MCF 10A (cell line): ENCODE data around the gene FBXO46. TPM values are rescaled to one million over a fixed set of nuclear protein-coding genes. Genes with fewer than 3 reads are reported as not detected.

ENCODE experiments used
- BruUV-seq: library from RNA; stranded (reverse); fragments of 400-500 nt; replicated peaks from 2 replicates; lab custom pipeline; 2021; lab: Mats Ljungman, UMichigan
- CTCF ChIA-PET: fragments of 300-600 bp; sonication (Branson Sonifier 250); formaldehyde crosslinking; extraction: SDS; loops from one replicate; lab custom pipeline; 2021; ENCODE audit warnings: antibody characterized with exemption, inconsistent platforms; lab: Yijun Ruan, JAX
- POLR2A ChIA-PET: fragments of 300-600, 350-650 bp; sonication (Branson Sonifier 250); formaldehyde crosslinking; extraction: SDS; loops from one replicate; lab custom pipeline; 2020; ENCODE audit warnings: antibody characterized with exemption, inconsistent platforms; lab: Yijun Ruan, JAX
- DNase-seq: peaks from one replicate; pipeline ENCODE4 v3.0.0-alpha.2; 2018; ENCODE audit not compliant: unreplicated experiment
- H3K27ac Mint-ChIP-seq: one replicate; pipeline ENCODE4 v1.8.0; 2022; ENCODE audit warnings: mild to moderate bottlenecking, low read depth, mixed read lengths; ENCODE audit not compliant: unreplicated experiment
- H3K27me3 Mint-ChIP-seq: one replicate; pipeline ENCODE4 v1.8.0; 2022; ENCODE audit warnings: mixed read lengths; ENCODE audit not compliant: insufficient read depth, unreplicated experiment
- H3K36me3 Mint-ChIP-seq: one replicate; pipeline ENCODE4 v1.8.0; 2022; ENCODE audit warnings: mild to moderate bottlenecking, moderate library complexity, mixed read lengths; ENCODE audit not compliant: insufficient read depth, unreplicated experiment
- H3K4me1 Mint-ChIP-seq: one replicate; pipeline ENCODE4 v1.8.0; 2022; ENCODE audit warnings: mixed read lengths; ENCODE audit not compliant: insufficient read depth, unreplicated experiment
- H3K4me3 Mint-ChIP-seq: one replicate; pipeline ENCODE4 v1.8.0; 2022; ENCODE audit warnings: mild to moderate bottlenecking, moderate library complexity, mixed read lengths; ENCODE audit not compliant: unreplicated experiment
- H3K9me3 Mint-ChIP-seq: one replicate; pipeline ENCODE4 v1.8.0; 2022; ENCODE audit warnings: mixed read lengths; ENCODE audit not compliant: unreplicated experiment
- CTCF ChIP-seq: fragments of 200-600 bp; IDR thresholded peaks from one replicate; pipeline ENCODE4 v1.8.0; 2022; ENCODE audit warnings: antibody characterized with exemption, mild to moderate bottlenecking; ENCODE audit not compliant: unreplicated experiment
- intact Hi-C: fragments of 100-400 bp; cut with micrococcal nuclease; formaldehyde crosslinking; loops from 2 replicates; pipeline ENCODE4 v1.14.1; 2022
- total RNA-seq: library from RNA; stranded (reverse); gene quantifications from 2 replicates; pipeline ENCODE4 v1.2.3, GENCODE V29; 2022

Gene FBXO46
- total RNA-seq, 1 experiment from 2014 or later: 15.0 TPM

- H3K9me3 Mint-ChIP-seq: no peaks in the 10 kb centered on the region
- H3K36me3 Mint-ChIP-seq: peaks cover 42% of the 10 kb centered on the region
- peak overlapping the region; percentile 82 for H3K27ac Mint-ChIP-seq
- POLR2A ChIA-PET: interaction anchor here (0.5 to 5.9 kb wide), 30 partner anchors 11 to 942 kb away, joined by 3 to 152 read pairs (median 5); partner anchors contain the start of genes CCDC61, DMPK, DMWD and FBXO46
- CTCF ChIA-PET: interaction anchor here (0.5 to 2.3 kb wide), 14 partner anchors 12 to 871 kb away, joined by 3 to 20 read pairs (median 4); partner anchors contain the start of genes DMPK, DMWD and FBXO46
- peaks cover 12% of the 10 kb centered on the region for H3K4me1 Mint-ChIP-seq
- TF ChIP-seq CTCF: peak; percentile 86
- intact Hi-C loops: loop anchor here (1.0 to 2.0 kb wide), 3 partner anchors 9 to 112 kb away; no protein-coding TSS in a partner anchor
- peak overlapping the region; percentile 84 for H3K4me3 Mint-ChIP-seq
- peak; percentile 99 for DNase-seq
- no TSS peak for BruUV-seq
- H3K27me3 Mint-ChIP-seq: no peaks in the 10 kb centered on the region
These were observed 39.8 kb upstream of the FBXO46 start for GRCh38 chr19:45770192-45771101.

- peak; percentile 56 for DNase-seq
- peak overlapping the region; percentile 84 for H3K4me3 Mint-ChIP-seq
- intact Hi-C loops: loop anchor here (1.0 to 2.0 kb wide), 4 partner anchors 9 to 113 kb away; partner anchors contain the start of gene QPCTL
These were observed 39.1 kb upstream of the FBXO46 start for GRCh38 chr19:45769821-45770191.

GRCh38 chr19:45768984-45769782 lies 38.5 kb upstream of the FBXO46 start, which contains the start of gene SIX5:
TSS of gene SIX5 (minus strand) at chr19:45769252. CDS start at chr19:45768844, 408 bp downstream.
- peaks cover 12% of the 10 kb centered on the region for H3K4me1 Mint-ChIP-seq
- intact Hi-C loops: loop anchor here (1.0 kb wide), 1 partner anchor 77 kb away; the partner anchor contains the start of gene QPCTL
- H3K27ac Mint-ChIP-seq: peak within 1 kb of the TSS; percentile 82
- ChIA-PET POLR2A (interaction anchor here (0.6 to 5.9 kb wide), 40 partner anchors 9 to 1986 kb away, joined by 3 to 152 read pairs (median 5); partner anchors contain the start of genes CCDC61, DMPK, DMWD and FBXO46), CTCF (interaction anchor here (0.6 to 2.3 kb wide), 20 partner anchors 13 to 179 kb away, joined by 3 to 20 read pairs (median 4); partner anchors contain the start of genes DMPK, DMWD, FBXO46 and QPCTL)
- H3K27me3 Mint-ChIP-seq: no peaks in the 10 kb centered on the region
- TSS peak; percentile 46 for BruUV-seq
- H3K36me3 Mint-ChIP-seq: peaks cover 39% of the 10 kb centered on the region
- TF ChIP-seq CTCF: no peak
- H3K9me3 Mint-ChIP-seq: no peaks in the 10 kb centered on the region
- H3K4me3 Mint-ChIP-seq: peak within 1 kb of the TSS; percentile 84
- DNase-seq: peak; percentile 99

More at GRCh38 chr19:45769821-45770191, 39.1 kb upstream of the FBXO46 start:
- no TSS peak for BruUV-seq
- Mint-ChIP-seq H3K27me3 (no peaks in the 10 kb centered on the region), H3K36me3 (peaks cover 37% of the 10 kb centered on the region), H3K4me1 (peaks cover 12% of the 10 kb centered on the region), H3K27ac (peak overlapping the region; percentile 82), H3K9me3 (no peaks in the 10 kb centered on the region)
- POLR2A ChIA-PET: interaction anchor here (0.6 to 5.9 kb wide), 34 partner anchors 11 to 942 kb away, joined by 3 to 152 read pairs (median 6); partner anchors contain the start of genes CCDC61, DMPK, DMWD and FBXO46
- CTCF ChIA-PET: interaction anchor here (0.6 to 2.3 kb wide), 16 partner anchors 12 to 872 kb away, joined by 3 to 20 read pairs (median 4); partner anchors contain the start of genes DMPK, DMWD and FBXO46
- no peak for TF ChIP-seq CTCF
